Left ventricle myocardium inferior (tissue), 1 donor: Measurements from ENCODE around the gene ADPRS. TPM values are rescaled to one million over a fixed set of nuclear protein-coding genes. Genes with fewer than 3 reads are reported as not detected.

Source experiments
- DNase-seq: peaks from one replicate; pipeline ENCODE4 v3.0.0-alpha.2; 2020
- H3K27ac ChIP-seq: fragments of 200-600 bp; replicated peaks from 2 replicates; pipeline ENCODE4 v1.8.0; 2021
- H3K27me3 ChIP-seq: fragments of 200-600 bp; 2 replicates; pipeline ENCODE4 v1.8.0; 2021; ENCODE audit warnings: low read depth
- H3K36me3 ChIP-seq: fragments of 200-600 bp; 2 replicates; pipeline ENCODE4 v1.8.0; 2021
- H3K4me1 ChIP-seq: fragments of 200-600 bp; 2 replicates; pipeline ENCODE4 v1.8.0; 2021
- H3K4me3 ChIP-seq: fragments of 200-600 bp; 2 replicates; pipeline ENCODE4 v1.8.0; 2021; ENCODE audit warnings: mild to moderate bottlenecking, moderate library complexity
- H3K9me3 ChIP-seq: fragments of 200-600 bp; replicated peaks from 2 replicates; pipeline ENCODE4 v1.8.0; 2021
- intact Hi-C: fragments of 100-400 bp; cut with micrococcal nuclease; formaldehyde crosslinking; loops from one replicate; pipeline ENCODE4 v1.11.0; 2022
- total RNA-seq: library from RNA; stranded (reverse); fragmentation: NEBNext Ultra II Directional; extraction: Animal tissue kit (Norgen Biotek cat#: 25700); gene quantifications from one replicate; pipeline ENCODE4 v1.2.1, GENCODE V29; 2021
- TF ChIP-seq, protein P1 (sequence below): fragments of 200-600 bp; IDR thresholded peaks from 2 replicates; pipeline ENCODE4 v1.8.0; 2021; ENCODE audit warnings: antibody characterized with exemption, mild to moderate bottlenecking, borderline replicate concordance
- donor health status: DM: no; HTN: yes; CAD: no; lungs with severe emphysema.

Gene ADPRS
- total RNA-seq, 1 donor from 2014 or later = 17.8 TPM

DNA sequence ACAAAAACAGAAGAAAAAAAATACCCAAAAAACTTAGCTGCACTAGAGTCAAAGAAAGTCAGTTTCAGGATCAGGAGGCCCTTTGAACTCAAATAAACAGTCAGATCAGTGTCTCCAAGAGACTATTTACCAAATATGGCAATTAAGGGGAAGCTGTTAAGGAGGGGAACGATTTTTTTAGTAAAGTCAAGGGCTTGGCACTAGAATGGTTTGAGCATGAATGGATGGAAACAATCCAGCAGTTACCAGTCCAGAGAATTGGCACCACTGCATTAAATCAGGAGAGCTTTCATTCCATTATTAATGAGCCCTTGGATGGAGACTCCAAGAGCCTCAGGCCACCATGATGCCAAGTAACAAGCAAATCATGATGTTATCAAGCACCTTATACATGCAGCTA lies 53.4 kb downstream of the ADPRS start:
- Histone ChIP-seq H3K4me1 (peaks cover 57% of the 10 kb centered on the region), H3K9me3 (no peaks in the 10 kb centered on the region), H3K27ac (peak overlapping the region; percentile 9), H3K27me3 (no peaks in the 10 kb centered on the region), H3K4me3 (no peak overlapping the region), H3K36me3 (peaks cover 28% of the 10 kb centered on the region)
- TF ChIP-seq, protein P1, sequence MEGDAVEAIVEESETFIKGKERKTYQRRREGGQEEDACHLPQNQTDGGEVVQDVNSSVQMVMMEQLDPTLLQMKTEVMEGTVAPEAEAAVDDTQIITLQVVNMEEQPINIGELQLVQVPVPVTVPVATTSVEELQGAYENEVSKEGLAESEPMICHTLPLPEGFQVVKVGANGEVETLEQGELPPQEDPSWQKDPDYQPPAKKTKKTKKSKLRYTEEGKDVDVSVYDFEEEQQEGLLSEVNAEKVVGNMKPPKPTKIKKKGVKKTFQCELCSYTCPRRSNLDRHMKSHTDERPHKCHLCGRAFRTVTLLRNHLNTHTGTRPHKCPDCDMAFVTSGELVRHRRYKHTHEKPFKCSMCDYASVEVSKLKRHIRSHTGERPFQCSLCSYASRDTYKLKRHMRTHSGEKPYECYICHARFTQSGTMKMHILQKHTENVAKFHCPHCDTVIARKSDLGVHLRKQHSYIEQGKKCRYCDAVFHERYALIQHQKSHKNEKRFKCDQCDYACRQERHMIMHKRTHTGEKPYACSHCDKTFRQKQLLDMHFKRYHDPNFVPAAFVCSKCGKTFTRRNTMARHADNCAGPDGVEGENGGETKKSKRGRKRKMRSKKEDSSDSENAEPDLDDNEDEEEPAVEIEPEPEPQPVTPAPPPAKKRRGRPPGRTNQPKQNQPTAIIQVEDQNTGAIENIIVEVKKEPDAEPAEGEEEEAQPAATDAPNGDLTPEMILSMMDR = no peak
- no peak for DNase-seq
- intact Hi-C loops = loop anchor here (10.0 kb wide), 1 partner anchor 143 kb away; no protein-coding TSS in a partner anchor

DNA sequence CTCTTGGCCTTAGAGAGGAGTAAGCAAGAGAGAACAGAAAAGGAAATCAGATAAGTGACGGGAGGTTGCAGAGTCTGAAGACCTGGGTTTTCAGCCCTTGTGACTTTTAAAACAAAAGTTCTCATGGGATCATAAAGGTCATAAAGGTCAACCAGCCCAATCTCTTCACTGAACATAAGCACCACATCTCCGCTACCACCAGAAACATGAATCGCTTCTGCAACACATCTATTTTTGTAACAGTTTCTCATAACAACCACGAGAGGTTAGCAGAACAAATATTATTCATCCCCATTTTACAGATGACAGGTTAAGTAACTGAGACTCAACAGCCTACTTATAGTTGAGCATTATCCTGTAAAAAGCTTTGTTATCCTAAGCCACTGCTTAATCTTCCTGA lies 54.7 kb downstream of the ADPRS start:
- intact Hi-C loops = loop anchor here (10.0 kb wide), 1 partner anchor 141 kb away; no protein-coding TSS in a partner anchor
- TF ChIP-seq, protein P1 = no peak
- peaks cover 15% of the 10 kb centered on the region for H3K36me3 ChIP-seq
- H3K4me3 ChIP-seq = no peak overlapping the region
- peak overlapping the region; percentile 9 for H3K27ac ChIP-seq
- DNase-seq = no peak
- H3K27me3 ChIP-seq = no peaks in the 10 kb centered on the region
- no peaks in the 10 kb centered on the region for H3K9me3 ChIP-seq
- peaks cover 58% of the 10 kb centered on the region for H3K4me1 ChIP-seq

Other genes starting within 250 kb of the ADPRS start
- gene AGO1, start 205.7 kb upstream of the ADPRS start, total RNA-seq = 18.8 TPM
- gene AGO3, start 157.8 kb upstream of the ADPRS start, total RNA-seq = 12.1 TPM
- gene TEKT2, start 4.8 kb upstream of the ADPRS start, total RNA-seq = not detected
- gene COL8A2, start 36.3 kb downstream of the ADPRS start, total RNA-seq = 1.2 TPM
- 54.6 TPM for gene TRAPPC3, start 60.6 kb downstream of the ADPRS start, total RNA-seq
- gene MAP7D1, start 67.3 kb downstream of the ADPRS start, total RNA-seq = 363 TPM
- gene THRAP3, start 135.6 kb downstream of the ADPRS start, total RNA-seq = 59.0 TPM
- 1.9 TPM for gene SH3D21, start 217.5 kb downstream of the ADPRS start, total RNA-seq
- 10.6 TPM for gene EVA1B, start 234.8 kb downstream of the ADPRS start, total RNA-seq